ENCODE measurements around the gene ADCY2.

Gene ADCY2

DNA sequence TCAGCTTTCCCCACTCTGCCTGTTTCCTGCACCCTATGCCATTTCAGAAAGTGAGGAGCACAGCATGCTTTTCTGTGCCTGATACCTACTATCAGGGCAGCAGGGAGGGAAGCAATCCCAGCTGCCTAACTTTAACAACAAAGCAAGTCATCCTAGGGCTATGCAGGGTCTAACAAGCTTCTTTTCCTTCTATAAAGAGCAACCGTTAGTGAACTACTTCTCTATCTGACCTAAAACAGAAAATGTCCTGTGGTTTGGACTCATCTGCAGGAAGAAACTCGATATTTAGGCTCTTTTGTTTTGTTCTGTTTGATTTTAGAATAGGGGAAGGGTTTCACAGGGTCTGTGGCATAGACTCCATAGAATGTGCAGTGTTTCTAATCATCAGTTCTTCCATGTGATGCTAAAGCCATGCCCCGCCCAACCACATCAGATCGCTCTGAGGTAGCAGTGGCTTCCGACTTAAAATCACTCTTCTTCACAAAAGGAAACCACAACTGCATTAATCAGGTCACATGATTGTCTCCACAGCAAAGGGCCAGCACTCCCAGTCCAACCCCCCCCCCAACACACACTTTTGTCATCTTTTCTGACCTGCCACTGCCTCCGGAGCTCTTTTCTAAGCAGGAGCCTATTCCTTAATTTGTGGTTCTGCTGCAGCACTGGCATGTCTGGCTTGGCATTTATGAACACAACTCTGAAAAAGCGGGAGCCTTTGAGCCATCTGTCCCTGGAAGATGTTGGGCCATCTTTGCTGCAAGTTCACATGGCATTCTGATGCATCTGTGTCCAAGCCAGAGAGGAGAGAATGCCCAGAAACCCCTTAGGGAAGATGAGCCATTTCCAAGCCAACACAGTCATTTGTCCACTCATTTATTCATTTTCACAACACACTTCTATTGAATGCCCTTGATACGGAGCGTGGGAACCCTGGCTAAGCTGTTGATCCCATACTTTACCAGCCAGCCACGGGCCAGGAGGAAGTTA is 383.4 kb downstream of the ADCY2 start:
- DNase-seq: no peak

GRCh38 chr5:7781899-7782298 is 386.0 kb downstream of the ADCY2 start:
- DNase-seq: peak in 3 of 56 donors; percentile 14 to 41 (median 33)

- no peak for DNase-seq
Observed at GRCh38 chr5:7784683-7785380, 388.9 kb downstream of the ADCY2 start.

- DNase-seq: no peak
Observed at GRCh38 chr5:7787770-7788169, 391.8 kb downstream of the ADCY2 start.

DNA sequence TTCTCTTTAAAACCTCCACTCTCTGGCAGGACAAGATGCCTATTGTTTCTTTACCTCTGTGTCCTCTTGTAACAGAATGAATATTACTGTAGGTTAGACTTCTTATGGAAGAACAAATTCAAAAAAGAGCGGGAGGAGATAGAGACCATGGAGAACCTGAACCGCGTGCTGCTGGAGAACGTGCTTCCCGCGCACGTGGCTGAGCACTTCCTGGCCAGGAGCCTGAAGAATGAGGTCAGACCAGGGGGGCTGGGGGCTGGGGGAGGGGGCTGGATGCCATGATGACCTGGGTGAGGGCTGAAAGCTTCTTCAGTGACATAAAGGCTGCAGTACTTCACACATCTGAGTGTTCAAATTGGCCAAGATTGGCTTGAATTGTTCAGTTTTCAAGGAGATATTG is 393.6 kb downstream of the ADCY2 start:
- DNase-seq: no peak

GRCh38 chr5:7793895-7794294 is 398.0 kb downstream of the ADCY2 start:
- peak in 2 of 56 donors; percentile 13 to 58 for DNase-seq

GRCh38 chr5:7794311-7794710 is 398.4 kb downstream of the ADCY2 start:
- DNase-seq: peak in 32 of 56 donors; percentile 8 to 83 (median 40)

- no peak for DNase-seq
Observed at GRCh38 chr5:7794823-7795222, 398.9 kb downstream of the ADCY2 start.

GRCh38 chr5:7795306-7795705 is 399.4 kb downstream of the ADCY2 start:
- DNase-seq: peak in 42 of 56 donors; percentile 7 to 78 (median 34)

DNA sequence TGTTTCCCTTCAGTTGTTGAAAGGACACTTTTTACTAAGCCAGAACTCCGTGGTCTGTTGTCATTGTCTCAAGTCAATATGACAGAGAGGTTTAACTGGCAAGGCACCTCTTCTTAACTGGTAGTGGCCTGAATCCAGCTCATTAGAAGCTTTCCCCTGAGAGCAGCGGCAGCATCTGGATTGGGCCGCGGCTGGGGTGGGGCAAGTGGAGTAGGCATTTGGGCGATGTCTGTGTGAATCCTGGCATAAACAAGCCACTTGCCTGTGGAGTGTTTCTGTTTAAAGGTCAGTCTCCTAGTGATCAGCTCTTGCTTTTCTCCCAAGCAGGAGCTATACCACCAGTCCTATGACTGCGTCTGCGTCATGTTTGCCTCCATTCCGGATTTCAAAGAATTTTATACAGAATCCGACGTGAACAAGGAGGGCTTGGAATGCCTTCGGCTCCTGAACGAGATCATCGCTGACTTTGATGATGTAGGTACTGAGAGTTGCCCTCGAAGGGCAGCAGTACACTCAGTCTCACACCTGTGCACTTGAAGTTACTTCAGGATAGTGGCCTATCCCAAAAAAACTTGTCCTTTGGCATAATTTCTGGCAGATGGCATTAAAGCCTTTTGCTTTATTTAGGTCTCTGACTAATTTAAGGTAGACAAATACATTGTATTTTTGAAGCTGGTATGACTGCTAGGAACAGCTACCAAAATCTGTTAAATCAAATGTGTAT is 406.1 kb downstream of the ADCY2 start:
- peak in 26 of 56 donors; percentile 10 to 69 (median 27) for DNase-seq

GRCh38 chr5:7802855-7803254 is 406.9 kb downstream of the ADCY2 start:
- DNase-seq: no peak

DNA sequence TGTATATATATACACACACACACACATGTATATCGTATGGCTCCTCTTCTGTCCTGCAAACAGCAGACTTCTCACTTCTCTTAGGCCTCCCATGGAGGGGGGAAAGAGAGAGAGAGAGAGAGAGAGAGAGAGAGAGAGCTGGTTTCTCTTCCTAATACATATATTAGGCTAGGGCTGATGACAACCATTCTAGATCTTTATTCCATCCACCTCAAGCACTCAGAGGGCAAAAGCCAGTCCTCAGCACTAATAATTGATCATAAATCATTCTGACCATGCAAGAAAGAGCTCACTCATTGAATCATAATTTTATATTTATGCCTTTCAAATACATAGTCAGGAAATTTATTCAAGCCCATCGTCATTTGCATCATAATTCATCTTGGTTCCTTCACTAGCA is 408.0 kb downstream of the ADCY2 start:
- DNase-seq: no peak

- no peak for DNase-seq
Observed at GRCh38 chr5:7805379-7805778, 409.4 kb downstream of the ADCY2 start.

DNA sequence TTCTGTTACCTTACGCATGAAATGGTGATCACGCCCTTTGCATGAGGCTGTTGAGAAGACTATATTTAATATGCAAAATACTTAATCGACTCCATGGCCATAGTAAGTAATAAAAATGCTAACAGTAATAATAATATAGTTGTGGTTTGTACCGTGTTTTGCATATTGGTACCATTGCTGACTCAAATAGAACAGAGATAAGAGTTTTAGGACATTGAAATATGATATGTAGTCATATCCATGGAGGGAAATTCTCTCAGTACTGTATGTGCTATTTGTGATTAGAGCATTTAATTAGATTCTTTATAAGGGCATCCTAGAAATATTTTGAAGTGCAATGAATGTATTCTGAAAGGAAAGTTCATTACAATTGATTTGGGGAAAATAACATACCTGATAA is 413.1 kb downstream of the ADCY2 start:
- DNase-seq: no peak

DNA sequence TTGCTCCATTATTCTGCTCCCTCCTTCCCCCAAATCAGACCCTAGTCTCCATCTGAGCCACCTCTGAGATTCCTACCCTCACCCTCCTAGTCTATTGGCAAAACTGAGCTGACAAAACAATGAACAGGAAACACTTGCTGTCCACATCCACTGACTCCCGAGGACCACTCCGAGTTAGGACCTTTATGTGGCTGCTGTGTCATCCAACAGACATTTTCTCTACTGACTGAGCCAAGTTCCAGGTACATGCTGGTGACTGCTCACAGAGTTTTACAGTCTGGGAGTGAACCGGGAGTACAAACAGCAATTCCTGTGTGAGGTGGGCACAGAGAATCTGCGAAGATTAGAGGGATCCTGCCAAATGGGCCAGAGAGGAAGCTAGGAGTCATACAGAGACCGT is 415.8 kb downstream of the ADCY2 start:
- no peak for DNase-seq

DNA sequence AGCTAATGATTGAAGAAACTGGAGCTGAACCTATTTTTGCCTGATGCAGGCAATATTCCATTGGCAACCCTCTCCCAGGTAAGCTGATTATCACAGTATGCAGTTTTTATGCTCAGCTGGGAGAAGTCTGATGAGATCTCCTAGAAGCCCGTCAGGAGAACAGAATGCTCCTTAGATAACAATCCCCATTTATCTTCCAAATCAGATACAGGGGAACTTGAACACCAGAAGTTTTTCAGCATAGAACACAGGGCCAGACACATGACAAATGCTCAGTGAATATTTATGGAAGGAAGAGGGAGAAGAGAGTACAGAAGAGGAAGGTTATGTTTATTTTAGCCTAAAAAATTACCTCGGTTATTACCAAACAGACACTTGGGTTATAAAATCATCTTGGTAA is 417.1 kb downstream of the ADCY2 start:
- DNase-seq: no peak

- no peak for DNase-seq
Observed at GRCh38 chr5:7813576-7813975, 417.6 kb downstream of the ADCY2 start.

DNA sequence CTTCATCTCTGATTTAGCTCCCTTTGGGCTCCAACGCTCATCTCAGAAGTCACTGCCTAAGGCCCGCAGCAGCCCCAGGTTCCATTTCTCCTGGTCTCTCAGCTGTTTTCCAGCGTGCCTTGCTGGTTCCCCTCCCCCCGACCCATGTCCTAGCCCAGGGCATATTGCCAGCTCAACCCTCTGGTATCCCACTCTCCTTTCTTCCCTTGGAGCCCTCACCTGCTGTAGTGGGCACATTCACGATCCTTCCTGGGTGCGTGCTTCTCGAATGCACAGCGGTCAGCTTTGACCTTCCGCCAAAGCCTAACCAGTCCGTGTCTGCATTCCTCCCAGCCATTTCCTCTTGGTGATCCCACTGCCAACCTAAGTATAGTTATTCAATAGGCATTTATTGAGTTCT is 418.9 kb downstream of the ADCY2 start:
- DNase-seq: no peak

GRCh38 chr5:7815892-7816534 is 420.1 kb downstream of the ADCY2 start:
- DNase-seq: peak in 53 of 56 donors; percentile 9 to 90 (median 55)

- DNase-seq: no peak
Observed at GRCh38 chr5:7816535-7816901, 420.6 kb downstream of the ADCY2 start.

DNA sequence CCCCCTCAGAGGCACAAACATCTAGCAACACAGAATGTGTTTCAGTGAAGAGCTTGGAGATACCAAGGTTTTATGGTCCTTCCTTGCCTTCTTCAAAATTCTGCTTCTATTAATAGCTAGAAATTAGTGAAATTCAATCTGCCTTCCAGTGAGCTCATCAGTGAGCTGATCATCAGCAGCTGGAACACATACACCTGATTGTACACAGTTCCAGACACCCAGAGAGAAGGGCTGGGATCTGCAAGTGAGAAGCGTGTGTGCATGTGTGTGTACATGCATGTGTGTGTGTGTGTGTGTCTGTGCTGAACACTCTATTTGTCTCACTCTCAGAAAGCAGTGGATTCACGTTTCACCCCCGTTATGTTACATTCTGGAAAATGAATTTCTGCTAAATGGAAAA is 426.5 kb downstream of the ADCY2 start:
- no peak for DNase-seq
